Endothelial cell of umbilical vein (primary cell): Measurements from ENCODE around the gene CELA1. TPM values are rescaled to one million over a fixed set of nuclear protein-coding genes. Genes with fewer than 3 reads are reported as not detected.

Experiments
- BruUV-seq: library from RNA; stranded (reverse); fragments of 400-500 nt; replicated peaks from 2 replicates; lab custom pipeline; 2021; lab: Mats Ljungman, UMichigan
- CTCF ChIA-PET: fragments of 300-600, 350-600 bp; sonication (Branson Sonifier 250); formaldehyde crosslinking; loops from one replicate; lab custom pipeline; 2021; ENCODE audit warnings: antibody characterized with exemption, inconsistent platforms; lab: Charles Lee
- POLR2A ChIA-PET: fragments of 300-600, 350-600 bp; sonication (Branson Sonifier 250); formaldehyde crosslinking; loops from one replicate; lab custom pipeline; 2021; ENCODE audit warnings: antibody characterized with exemption, inconsistent platforms; lab: Charles Lee
- DNase-seq: peaks from one replicate; pipeline ENCODE4 v3.0.0-alpha.2; 2011; ENCODE audit warnings: low read depth, low spot score
- FAIRE-seq: peaks from 2 replicates; lab custom pipeline; 2011; peaks lifted over from hg19 to GRCh38; lab: Jason Lieb, UNC
- H2AFZ ChIP-seq: 2 replicates; pipeline ENCODE4 v1.6.0; 2012; ENCODE audit warnings: low read depth, low read length, control low read depth, inconsistent platforms
- H3K27ac ChIP-seq: 2 replicates; pipeline ENCODE4 v1.5.1; 2011; ENCODE audit warnings: low read depth, mild to moderate bottlenecking, control low read depth, low read length, moderate library complexity; ENCODE audit not compliant: insufficient read depth
- H3K27me3 ChIP-seq, 2 experiments: 2 replicates each; pipeline versions ENCODE4 v1.6.0 to v1.6.1; 2011; ENCODE audit warnings: low read length in 2 of 2, mixed read lengths in 1 of 2; ENCODE audit not compliant: control insufficient read depth in 2 of 2, insufficient read depth in 2 of 2
- H3K36me3 ChIP-seq, 2 experiments: 2 replicates in 1 of 2; 3 replicates in 1 of 2; pipeline ENCODE4 v1.5.1; 2011; ENCODE audit warnings: low read length in 2 of 2, mild to moderate bottlenecking in 1 of 2, moderate library complexity in 1 of 2; ENCODE audit not compliant: control insufficient read depth in 2 of 2, insufficient read depth in 2 of 2; ENCODE audit errors: extremely low read depth in 1 of 2
- H3K4me1 ChIP-seq: 3 replicates; pipeline ENCODE4 v1.5.1; 2011; ENCODE audit warnings: mild to moderate bottlenecking, low read length; ENCODE audit not compliant: control insufficient read depth, insufficient read depth; ENCODE audit errors: extremely low read depth
- H3K4me2 ChIP-seq: 2 replicates; pipeline ENCODE4 v1.6.1; 2011; ENCODE audit warnings: low read length, control low read depth, mixed read lengths; ENCODE audit not compliant: insufficient read depth
- H3K4me3 ChIP-seq, 3 experiments: fragments of 200-600 bp in 1 of 3; sonication (generic), shearing (Covaris generic) in 1 of 3; replicated peaks in 1 of 3; 2 replicates each; pipeline ENCODE4 v1.5.1; 2011 to 2016; ENCODE audit warnings: control low read depth in 3 of 3, low read length in 3 of 3, mild to moderate bottlenecking in 2 of 3, inconsistent platforms in 1 of 3, low read depth in 1 of 3, moderate library complexity in 1 of 3; ENCODE audit not compliant: insufficient read depth in 1 of 3
- H3K79me2 ChIP-seq: 2 replicates; pipeline ENCODE4 v1.6.0; 2012; ENCODE audit warnings: low read length, inconsistent platforms; ENCODE audit not compliant: control insufficient read depth, insufficient read depth
- H3K9ac ChIP-seq: replicated peaks from 2 replicates; pipeline ENCODE3; 2011; ENCODE audit warnings: low read length, control low read depth; ENCODE audit not compliant: insufficient read depth; ENCODE audit errors: extremely low read depth
- H3K9me1 ChIP-seq: replicated peaks from 3 replicates; pipeline ENCODE4 v1.6.0; 2011; ENCODE audit warnings: mild to moderate bottlenecking, low read length; ENCODE audit not compliant: control insufficient read depth, insufficient read depth; ENCODE audit errors: extremely low read depth
- H3K9me3 ChIP-seq: replicated peaks from 2 replicates; pipeline ENCODE4 v1.5.1; 2012; ENCODE audit warnings: low read length, inconsistent platforms; ENCODE audit not compliant: control insufficient read depth, insufficient read depth
- H4K20me1 ChIP-seq: replicated peaks from 2 replicates; pipeline ENCODE3; 2011; ENCODE audit warnings: mild to moderate bottlenecking, low read length; ENCODE audit not compliant: control insufficient read depth, insufficient read depth; ENCODE audit errors: extremely low read depth
- EZH2 ChIP-seq: IDR thresholded peaks from 2 replicates; pipeline ENCODE4 v1.6.1; 2012; ENCODE audit warnings: borderline replicate concordance, low read depth, mild to moderate bottlenecking, moderate library complexity, low read length, inconsistent platforms; ENCODE audit not compliant: severe bottlenecking
- JUN ChIP-seq: IDR thresholded peaks from 2 replicates; pipeline ENCODE4 v1.6.1; 2011; ENCODE audit warnings: borderline replicate concordance, low read depth; ENCODE audit not compliant: insufficient read length, insufficient read depth
- MYC ChIP-seq: IDR thresholded peaks from one replicate; pipeline ENCODE4 v1.6.1; 2011; ENCODE audit warnings: mild to moderate bottlenecking, low read depth, low read length
- POLR2A ChIP-seq: IDR thresholded peaks from 2 replicates; pipeline ENCODE4 v1.6.1; 2012; ENCODE audit warnings: low read depth, mild to moderate bottlenecking, control low read depth, low read length
- POLR2AphosphoS5 ChIP-seq: IDR thresholded peaks from 2 replicates; pipeline ENCODE4 v1.6.1; 2012; ENCODE audit warnings: low read depth, mild to moderate bottlenecking, control low read depth, low read length, moderate library complexity; ENCODE audit not compliant: insufficient read depth
- dilution Hi-C: fragments of 300-500 bp; cut with MboI; formaldehyde crosslinking; loops from one replicate; pipeline ENCODE4 v1.15.0; 2019; ENCODE audit warnings: low sequenced_read_pairs; ENCODE audit not compliant: extremely low pct_ligation_motif_present
- intact Hi-C: fragments of 100-400 bp; cut with micrococcal nuclease; formaldehyde crosslinking; loops from one replicate; pipeline ENCODE4 v1.10.0; 2022
- polyA plus RNA-seq, 4 experiments: library from polyadenylated mRNA; depleted of rRNA in 3 of 4; stranded (reverse) in 3 of 4; unstranded in 1 of 4; fragments of >200 nt; gene quantifications; 2 replicates each; pipeline versions ENCODE4 v1.2.1 to v1.2.3, GENCODE V29; 2011 to 2012; ENCODE audit warnings: missing spikeins in 1 of 4
- total RNA-seq: library from RNA; stranded (reverse); gene quantifications from 2 replicates; pipeline ENCODE4 v1.2.3, GENCODE V29; 2021
- TF ChIP-seq, protein P1 (sequence below), 2 donors: IDR thresholded peaks; 1 replicate in 1 of 2; 2 replicates in 1 of 2; pipeline ENCODE4 v1.5.1; 2011; ENCODE audit warnings: low read length in 2 of 2, mild to moderate bottlenecking in 2 of 2, moderate library complexity in 2 of 2, control low read depth in 1 of 2, inconsistent platforms in 1 of 2, low read depth in 1 of 2; ENCODE audit not compliant: insufficient read depth in 1 of 2; ENCODE audit errors: extremely low read depth in 1 of 2
- TF ChIP-seq, protein P2 (sequence below): IDR thresholded peaks from 2 replicates; pipeline ENCODE4 v1.6.1; 2011; ENCODE audit not compliant: insufficient read depth, insufficient read length

Gene CELA1
- total and polyA plus RNA-seq, 2 donors (not counting 3 experiments of a cell fraction or from before 2014, with no cell fraction given), result not detected

DNA sequence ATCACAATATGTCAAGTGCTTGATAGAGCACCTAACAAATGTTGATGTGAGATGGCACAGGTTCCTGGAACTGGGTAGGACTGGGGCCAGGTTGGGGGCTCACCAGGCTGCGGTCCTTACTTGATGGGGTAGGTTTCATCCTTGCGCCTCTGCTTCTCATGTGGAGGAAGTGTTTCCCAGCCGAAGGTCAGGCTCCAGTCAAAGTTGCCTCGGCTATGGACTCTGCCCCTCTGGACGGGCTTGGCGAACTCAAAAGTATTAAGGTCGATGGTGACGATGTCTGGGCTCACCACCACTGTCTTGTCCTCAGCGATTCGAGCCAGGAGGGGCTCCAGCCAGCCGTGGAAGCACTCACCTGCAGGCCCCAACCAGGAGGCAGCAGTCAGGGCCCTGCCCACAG, 17.5 kb upstream of the CELA1 start:
- intact Hi-C loops, result no loop called here
- H3K9me3 ChIP-seq, result no peaks in the 10 kb centered on the region
- no peak overlapping the region for H3K27ac ChIP-seq
- TF ChIP-seq EZH2 (no peak), MYC (no peak), POLR2A (no peak)
- TF ChIP-seq, protein P1, sequence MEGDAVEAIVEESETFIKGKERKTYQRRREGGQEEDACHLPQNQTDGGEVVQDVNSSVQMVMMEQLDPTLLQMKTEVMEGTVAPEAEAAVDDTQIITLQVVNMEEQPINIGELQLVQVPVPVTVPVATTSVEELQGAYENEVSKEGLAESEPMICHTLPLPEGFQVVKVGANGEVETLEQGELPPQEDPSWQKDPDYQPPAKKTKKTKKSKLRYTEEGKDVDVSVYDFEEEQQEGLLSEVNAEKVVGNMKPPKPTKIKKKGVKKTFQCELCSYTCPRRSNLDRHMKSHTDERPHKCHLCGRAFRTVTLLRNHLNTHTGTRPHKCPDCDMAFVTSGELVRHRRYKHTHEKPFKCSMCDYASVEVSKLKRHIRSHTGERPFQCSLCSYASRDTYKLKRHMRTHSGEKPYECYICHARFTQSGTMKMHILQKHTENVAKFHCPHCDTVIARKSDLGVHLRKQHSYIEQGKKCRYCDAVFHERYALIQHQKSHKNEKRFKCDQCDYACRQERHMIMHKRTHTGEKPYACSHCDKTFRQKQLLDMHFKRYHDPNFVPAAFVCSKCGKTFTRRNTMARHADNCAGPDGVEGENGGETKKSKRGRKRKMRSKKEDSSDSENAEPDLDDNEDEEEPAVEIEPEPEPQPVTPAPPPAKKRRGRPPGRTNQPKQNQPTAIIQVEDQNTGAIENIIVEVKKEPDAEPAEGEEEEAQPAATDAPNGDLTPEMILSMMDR (IDR thresholded peaks at IDR 0.05; ENCODE audit: extremely low read depth in 1 of 2, insufficient read depth in 1 of 2, low read depth in 1 of 2, low read length in 2 of 2), result no peak
- no peak overlapping the region for H2AFZ ChIP-seq
- ChIA-PET POLR2A (no interaction called here), CTCF (no interaction called here)
- no peak for FAIRE-seq
- peaks cover 7% of the 10 kb centered on the region for H3K4me1 ChIP-seq
- H3K4me3 ChIP-seq, result no peak overlapping the region
- no peak overlapping the region for H3K9ac ChIP-seq
- DNase-seq, result no peak
- no peaks in the 10 kb centered on the region for H4K20me1 ChIP-seq
- no peaks in the 10 kb centered on the region for H3K79me2 ChIP-seq
- no peaks in the 10 kb centered on the region for H3K9me1 ChIP-seq
- peaks cover 0 to 3% of the 10 kb centered on the region in 2 experiments for H3K36me3 ChIP-seq
- dilution Hi-C loops, result no loop called here
- no TSS peak for BruUV-seq
- no peak overlapping the region for H3K4me2 ChIP-seq
- no peaks in the 10 kb centered on the region for H3K27me3 ChIP-seq

DNA sequence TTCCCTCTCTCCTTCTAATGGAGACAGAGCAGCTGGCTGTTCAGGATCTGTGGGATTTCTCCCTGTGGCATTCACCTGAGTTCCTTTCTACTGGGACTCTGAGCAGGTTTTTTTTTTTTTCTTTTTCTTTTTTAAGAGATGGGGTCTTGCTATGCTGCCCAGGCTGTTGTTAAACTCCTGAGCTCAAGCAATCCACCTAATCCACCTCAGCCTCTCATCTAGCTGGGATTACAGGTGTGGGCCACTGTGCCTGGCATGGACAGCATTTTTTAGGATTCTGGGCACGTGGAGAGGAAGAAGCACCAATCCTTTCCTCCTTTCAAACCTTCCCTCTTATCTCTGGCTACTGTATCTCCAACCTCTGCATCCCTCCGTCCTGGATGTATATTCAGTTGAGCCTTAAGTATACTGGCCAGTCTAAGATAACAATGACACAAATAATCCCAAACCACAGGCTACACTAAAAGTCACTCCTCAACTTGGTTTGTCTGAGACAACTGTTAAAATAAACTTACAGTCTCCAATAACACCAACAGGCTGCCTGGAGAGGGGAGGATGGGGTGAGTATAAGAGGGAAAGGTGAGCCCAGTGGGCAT, 16.4 kb upstream of the CELA1 start:
- dilution Hi-C loops, result no loop called here
- no peak overlapping the region for H2AFZ ChIP-seq
- intact Hi-C loops, result no loop called here
- H3K4me1 ChIP-seq, result no peaks in the 10 kb centered on the region
- no peak for FAIRE-seq
- no peaks in the 10 kb centered on the region for H4K20me1 ChIP-seq
- no peak overlapping the region for H3K27ac ChIP-seq
- CTCF ChIA-PET, result interaction anchor here (0.7 to 3.7 kb wide), 3 partner anchors 12 to 194 kb away, joined by 3 to 14 read pairs (median 3); no protein-coding TSS in a partner anchor
- no peaks in the 10 kb centered on the region for H3K79me2 ChIP-seq
- H3K4me3 ChIP-seq, result no peak overlapping the region
- H3K27me3 ChIP-seq, result no peaks in the 10 kb centered on the region
- H3K9ac ChIP-seq, result no peak overlapping the region
- TF ChIP-seq, protein P2, sequence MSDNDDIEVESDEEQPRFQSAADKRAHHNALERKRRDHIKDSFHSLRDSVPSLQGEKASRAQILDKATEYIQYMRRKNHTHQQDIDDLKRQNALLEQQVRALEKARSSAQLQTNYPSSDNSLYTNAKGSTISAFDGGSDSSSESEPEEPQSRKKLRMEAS, result no peak
- TF ChIP-seq POLR2A (no peak), EZH2 (no peak), JUN (no peak), POLR2AphosphoS5 (no peak)
- TF ChIP-seq, protein P1 (IDR thresholded peaks at IDR 0.05; ENCODE audit: extremely low read depth in 1 of 2, insufficient read depth in 1 of 2, low read depth in 1 of 2, low read length in 2 of 2), result no peak
- BruUV-seq, result no TSS peak
- POLR2A ChIA-PET, result no interaction called here
- H3K9me3 ChIP-seq, result no peaks in the 10 kb centered on the region
- H3K9me1 ChIP-seq, result no peaks in the 10 kb centered on the region
- H3K4me2 ChIP-seq, result no peak overlapping the region
- DNase-seq, result no peak
- peaks cover 0 to 3% of the 10 kb centered on the region in 2 experiments for H3K36me3 ChIP-seq
